GM19035 (cell line): Measurements from ENCODE around the gene FMNL3.
A peak's percentile ranks its signal among the peaks of the same experiment; 100 is the strongest.
"Not testable (repeated sequence)": the region's sequence is repeated elsewhere in the genome, so short reads cannot be mapped to it uniquely, and the experiment has no call there.

Experiments used
- ATAC-seq: cut with Tn5 transposase; IDR thresholded peaks from one replicate; pipeline ENCODE4 v1.9.1; 2021; ENCODE audit not compliant: unreplicated experiment

The FMNL3 gene

GRCh38 chr12:49717800-49718199, 10.6 kb upstream of the FMNL3 start:
- ATAC-seq: not testable (repeated sequence)

- ATAC-seq: no peak
Observed at GRCh38 chr12:49716553-49716952, 9.3 kb upstream of the FMNL3 start.

- ATAC-seq: not testable (repeated sequence)
Observed at GRCh38 chr12:49713952-49714351, 6.7 kb upstream of the FMNL3 start.

- ATAC-seq: no peak
Observed at GRCh38 chr12:49708851-49709250, 1.6 kb upstream of the FMNL3 start.

GRCh38 chr12:49707812-49708147, 575 bp upstream of the FMNL3 start:
- ATAC-seq: no peak

GRCh38 chr12:49706351-49707127, 666 bp downstream of the FMNL3 start:
- ATAC-seq: peak; percentile 17

GRCh38 chr12:49705479-49706134, 1.6 kb downstream of the FMNL3 start:
- ATAC-seq: no peak

GRCh38 chr12:49703647-49704137, 3.5 kb downstream of the FMNL3 start:
- no peak for ATAC-seq

- no peak for ATAC-seq
Observed at GRCh38 chr12:49702676-49703215, 4.5 kb downstream of the FMNL3 start.

- no peak for ATAC-seq
Observed at GRCh38 chr12:49702009-49702408, 5.2 kb downstream of the FMNL3 start.

GRCh38 chr12:49698619-49699545, 8.3 kb downstream of the FMNL3 start:
- peak; percentile 68 for ATAC-seq

GRCh38 chr12:49697808-49698207, 9.4 kb downstream of the FMNL3 start:
- ATAC-seq: no peak

- no peak for ATAC-seq
Observed at GRCh38 chr12:49696723-49697122, 10.5 kb downstream of the FMNL3 start.

GRCh38 chr12:49693931-49694444, 13.2 kb downstream of the FMNL3 start:
- ATAC-seq: no peak

- ATAC-seq: no peak
Observed at GRCh38 chr12:49692851-49693250, 14.4 kb downstream of the FMNL3 start.

- ATAC-seq: no peak
Observed at GRCh38 chr12:49689785-49690184, 17.4 kb downstream of the FMNL3 start.

GRCh38 chr12:49689237-49689636, 18.0 kb downstream of the FMNL3 start:
- ATAC-seq: no peak

- no peak for ATAC-seq
Observed at GRCh38 chr12:49687941-49688340, 19.3 kb downstream of the FMNL3 start.

- ATAC-seq: no peak
Observed at GRCh38 chr12:49684310-49684854, 22.8 kb downstream of the FMNL3 start.

GRCh38 chr12:49683599-49684309, 23.5 kb downstream of the FMNL3 start:
- ATAC-seq: no peak
